Retinal pigment epithelial cell (primary cell): ENCODE measurements around the gene UBN2.
"Not testable (repeated sequence)": the region's sequence is repeated elsewhere in the genome, so short reads cannot be mapped to it uniquely, and the experiment has no call there.

Source experiments
- DNase-seq: peaks from one replicate; pipeline ENCODE4 v3.0.0-alpha.2; 2010; ENCODE audit warnings: low read depth
- H3K4me3 ChIP-seq: 2 replicates; pipeline ENCODE4 v1.5.1; 2011; ENCODE audit warnings: mild to moderate bottlenecking, low read length, control low read depth, moderate library complexity
- CTCF ChIP-seq: conservative IDR thresholded peaks from 2 replicates; pipeline ENCODE4 v1.5.1; 2011; ENCODE audit warnings: low read depth, low read length, control low read depth, inconsistent platforms

The UBN2 gene

GRCh38 chr7:139192014-139192706, 38.9 kb upstream of the UBN2 start:
- no peak overlapping the region for H3K4me3 ChIP-seq
- TF ChIP-seq CTCF = no peak
- no peak for DNase-seq

GRCh38 chr7:139200382-139200781, 30.7 kb upstream of the UBN2 start:
- TF ChIP-seq CTCF = no peak
- no peak overlapping the region for H3K4me3 ChIP-seq
- DNase-seq = no peak

DNA sequence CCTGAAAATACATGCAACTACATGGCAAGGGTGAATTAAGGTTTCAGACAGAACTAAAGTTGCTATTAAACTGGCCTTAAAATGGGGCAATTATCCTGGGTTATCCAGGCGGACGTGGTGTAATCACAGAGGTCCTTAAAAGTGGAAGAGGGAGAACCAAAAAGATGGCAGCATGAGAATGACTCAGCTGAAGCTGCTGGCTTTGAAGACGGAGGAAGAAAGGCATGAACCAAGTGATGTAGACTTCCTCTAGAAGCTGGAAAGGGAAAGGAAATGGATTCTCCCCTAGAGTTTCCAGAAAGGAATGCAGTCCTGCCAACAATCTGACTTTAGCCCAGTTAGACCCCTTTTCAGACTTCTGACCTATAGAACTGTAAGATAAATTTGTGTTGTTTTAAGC, 27.0 kb upstream of the UBN2 start:
- no peak overlapping the region for H3K4me3 ChIP-seq
- no peak for DNase-seq
- TF ChIP-seq CTCF = no peak

- H3K4me3 ChIP-seq = no peak overlapping the region
- no peak for DNase-seq
- TF ChIP-seq CTCF = no peak
Measured at GRCh38 chr7:139205843-139206242, 25.2 kb upstream of the UBN2 start.

DNA sequence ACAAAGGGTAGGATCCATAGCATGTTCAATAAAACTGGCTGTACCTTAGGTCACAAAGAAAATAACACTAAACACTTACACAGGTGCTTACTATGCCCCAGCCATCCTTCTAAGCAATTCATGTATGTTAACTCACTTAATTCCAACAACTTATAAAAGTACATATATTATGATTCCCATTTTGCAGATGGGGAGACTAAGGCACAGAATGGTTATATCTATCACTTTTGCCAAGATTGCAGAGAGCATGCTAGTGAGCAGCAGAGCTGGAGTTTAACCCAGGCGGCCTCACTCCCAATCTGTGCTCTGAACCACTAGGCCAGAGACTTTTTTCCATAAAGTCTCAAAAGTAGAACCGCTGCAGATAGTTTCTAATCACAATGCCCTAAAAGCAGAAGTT, 18.9 kb upstream of the UBN2 start:
- no peak for TF ChIP-seq CTCF
- no peak for DNase-seq
- no peak overlapping the region for H3K4me3 ChIP-seq

DNA sequence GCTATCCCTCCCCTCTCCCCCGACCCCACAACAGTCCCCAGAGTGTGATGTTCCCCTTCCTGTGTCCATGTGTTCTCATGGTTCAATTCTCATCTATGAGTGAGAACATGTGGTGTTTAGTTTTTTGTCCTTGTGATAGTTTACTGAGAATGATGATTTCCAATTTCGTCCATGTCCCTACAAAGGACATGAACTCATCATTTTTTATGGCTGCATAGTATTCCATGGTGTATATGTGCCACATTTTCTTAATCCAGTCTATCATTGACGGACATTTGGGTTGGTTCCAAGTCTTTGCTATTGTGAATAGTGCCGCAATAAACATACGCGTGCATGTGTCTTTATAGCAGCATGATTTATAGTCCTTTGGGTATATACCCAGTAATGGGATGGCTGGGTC, 17.5 kb upstream of the UBN2 start:
- not testable (repeated sequence) for H3K4me3 ChIP-seq, DNase-seq

GRCh38 chr7:139218173-139218572, 12.9 kb upstream of the UBN2 start:
- no peak overlapping the region for H3K4me3 ChIP-seq
- no peak for TF ChIP-seq CTCF
- DNase-seq = no peak
